Neural progenitor cell (in vitro differentiated cells): ENCODE data around the gene YIF1B. TPM values are rescaled to one million over a fixed set of nuclear protein-coding genes. Genes with fewer than 3 reads are reported as not detected.

Experiments
- DNase-seq: peaks from one replicate; pipeline ENCODE4 v3.0.0-alpha.2; 2016; ENCODE audit warnings: low spot score
- H2AFZ ChIP-seq: fragments of 200-600 bp; sonication (generic); replicated peaks from 2 replicates; pipeline ENCODE4 v1.6.1; 2016; ENCODE audit warnings: antibody characterized with exemption
- H3F3A ChIP-seq: fragments of 200-600 bp; sonication (generic); 2 replicates; pipeline ENCODE4 v1.6.1; 2016; ENCODE audit warnings: antibody characterized with exemption, low read depth
- H3K27ac ChIP-seq: fragments of 200-600 bp; sonication (generic); 2 replicates; pipeline ENCODE4 v1.5.1; 2016; ENCODE audit warnings: mild to moderate bottlenecking
- H3K27me3 ChIP-seq: fragments of 200-600 bp; sonication (generic); 2 replicates; pipeline ENCODE4 v1.6.1; 2016; ENCODE audit warnings: mild to moderate bottlenecking, moderate library complexity
- H3K36me3 ChIP-seq: fragments of 200-600 bp; sonication (generic); 2 replicates; pipeline ENCODE4 v1.5.1; 2016
- H3K4me1 ChIP-seq: fragments of 200-600 bp; sonication (generic); 2 replicates; pipeline ENCODE4 v1.6.1; 2016; ENCODE audit warnings: mixed run types
- H3K4me2 ChIP-seq: fragments of 200-600 bp; sonication (generic); 2 replicates; pipeline ENCODE4 v1.6.1; 2016
- H3K4me3 ChIP-seq: fragments of 200-600 bp; sonication (generic); 2 replicates; pipeline ENCODE4 v1.5.1; 2016
- H3K79me2 ChIP-seq: fragments of 200-600 bp; sonication (generic); 2 replicates; pipeline ENCODE4 v1.6.1; 2016; ENCODE audit warnings: low read depth
- H3K9ac ChIP-seq: fragments of 200-600 bp; sonication (generic); 2 replicates; pipeline ENCODE4 v1.6.1; 2016
- H3K9me3 ChIP-seq: fragments of 200-600 bp; sonication (generic); 2 replicates; pipeline ENCODE4 v1.5.1; 2016; ENCODE audit warnings: low read depth
- H4K20me1 ChIP-seq: fragments of 200-600 bp; sonication (generic); 2 replicates; pipeline ENCODE4 v1.6.1; 2016; ENCODE audit warnings: low read depth
- H3K27ac Mint-ChIP-seq: 3 replicates; pipeline ENCODE4 v1.8.0; 2021; ENCODE audit warnings: mixed read lengths
- H3K27me3 Mint-ChIP-seq: 2 replicates; pipeline ENCODE4 v1.8.0; 2022; ENCODE audit warnings: low read depth, mild to moderate bottlenecking, inconsistent platforms, moderate library complexity, mixed read lengths; ENCODE audit not compliant: insufficient read depth
- H3K36me3 Mint-ChIP-seq: 3 replicates; pipeline ENCODE4 v1.8.0; 2021; ENCODE audit warnings: mixed read lengths
- H3K4me1 Mint-ChIP-seq: 3 replicates; pipeline ENCODE4 v1.8.0; 2021; ENCODE audit warnings: mixed read lengths
- H3K4me3 Mint-ChIP-seq: 3 replicates; pipeline ENCODE4 v1.8.0; 2021; ENCODE audit warnings: mild to moderate bottlenecking, moderate library complexity, mixed read lengths
- H3K9me3 Mint-ChIP-seq: 3 replicates; pipeline ENCODE4 v1.8.0; 2020; ENCODE audit warnings: mixed read lengths
- CTCF ChIP-seq: fragments of 200-600 bp; sonication (generic); IDR thresholded peaks from 2 replicates; pipeline ENCODE4 v1.5.1; 2017; ENCODE audit warnings: antibody characterized with exemption, mild to moderate bottlenecking
- EZH2 ChIP-seq: fragments of 200-600 bp; sonication (generic); IDR thresholded peaks from 2 replicates; pipeline ENCODE4 v1.6.1; 2017; ENCODE audit warnings: antibody characterized with exemption, mild to moderate bottlenecking, moderate library complexity
- EZH2phosphoT487 ChIP-seq: fragments of 200-600 bp; sonication (generic); IDR thresholded peaks from 2 replicates; pipeline ENCODE4 v1.6.1; 2017; ENCODE audit warnings: antibody characterized with exemption
- total RNA-seq: library from RNA; depleted of rRNA; stranded (reverse); fragments of >200 nt; gene quantifications from 2 replicates; pipeline ENCODE4 v1.2.3, GENCODE V29; 2015; ENCODE audit warnings: low replicate concordance

YIF1B gene
- total RNA-seq, 1 donor from 2014 or later = 38.1 TPM

DNA sequence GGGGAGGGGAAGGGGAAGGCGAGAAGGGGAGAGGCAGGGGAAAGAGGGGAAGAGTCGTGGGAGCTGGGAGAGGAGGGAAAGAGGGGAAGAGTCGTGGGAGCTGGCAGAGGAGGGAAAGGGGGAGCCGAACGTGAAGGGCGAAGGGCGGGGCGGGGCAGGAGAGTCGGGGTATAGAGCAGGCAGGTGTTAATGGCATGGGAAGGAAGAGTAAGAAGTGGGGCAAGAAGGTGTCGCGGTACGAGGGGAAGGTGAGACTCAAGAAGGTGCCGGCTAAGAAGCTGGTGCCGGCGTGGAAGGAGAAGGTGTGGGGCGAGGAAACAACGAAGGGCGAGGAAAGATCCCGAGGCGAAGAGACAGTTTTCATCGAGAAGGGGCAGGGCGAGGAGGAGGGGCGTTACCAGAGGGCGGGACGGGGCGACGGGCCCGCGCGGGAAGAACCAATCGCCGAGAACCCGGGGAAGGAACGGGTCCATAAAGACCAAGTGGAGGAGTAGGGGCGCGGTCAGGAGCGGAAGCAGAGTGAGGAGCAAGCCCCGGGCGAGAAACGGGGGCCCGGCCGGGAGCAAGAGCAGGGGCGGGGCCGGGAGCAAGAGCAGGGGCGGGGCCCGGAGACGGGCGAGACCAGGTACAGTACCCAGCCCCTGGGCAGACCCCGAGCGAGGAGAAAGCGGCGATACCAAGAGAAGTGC, 20.3 kb upstream of the YIF1B start:
- Mint-ChIP-seq H3K36me3 (no peaks in the 10 kb centered on the region), H3K27me3 (peaks cover 3% of the 10 kb centered on the region), H3K4me1 (peaks cover 16% of the 10 kb centered on the region), H3K27ac (no peak overlapping the region), H3K4me3 (peak overlapping the region; percentile 88), H3K9me3 (no peaks in the 10 kb centered on the region)
- H3K79me2 ChIP-seq = no peaks in the 10 kb centered on the region
- H3K27ac ChIP-seq = no peak overlapping the region
- peak; percentile 96 for DNase-seq
- no peak overlapping the region for H3K9ac ChIP-seq
- H3K9me3 ChIP-seq = no peaks in the 10 kb centered on the region
- no peaks in the 10 kb centered on the region for H3K36me3 ChIP-seq
- H2AFZ ChIP-seq = peak overlapping the region; percentile 79
- peak overlapping the region; percentile 67 for H3K4me3 ChIP-seq
- H4K20me1 ChIP-seq = no peaks in the 10 kb centered on the region
- H3F3A ChIP-seq = peaks cover 35% of the 10 kb centered on the region
- no peaks in the 10 kb centered on the region for H3K27me3 ChIP-seq
- H3K4me2 ChIP-seq = peak overlapping the region; percentile 82
- no peak for TF ChIP-seq EZH2phosphoT487
- no peak for TF ChIP-seq EZH2
- no peak for TF ChIP-seq CTCF
- peaks cover 8% of the 10 kb centered on the region for H3K4me1 ChIP-seq

DNA sequence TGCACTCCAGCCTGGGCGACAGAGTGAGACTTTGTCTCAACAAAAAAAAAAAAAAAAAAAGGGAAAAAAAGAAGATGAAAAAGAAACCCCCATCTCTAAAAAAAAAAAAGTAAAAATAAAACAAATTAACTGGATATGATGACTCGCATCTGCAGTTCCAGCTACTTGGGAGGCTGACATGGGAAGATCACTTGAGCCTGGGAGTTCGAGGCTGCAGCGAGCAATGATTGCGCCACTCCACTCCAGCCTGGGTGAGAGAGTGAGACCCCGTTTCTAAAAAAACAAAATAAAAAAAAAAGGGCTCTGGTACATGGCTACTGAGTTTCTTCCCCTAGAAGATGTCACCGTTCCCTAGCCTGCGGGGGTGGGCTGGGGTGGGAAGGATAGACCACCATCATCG, 17.5 kb upstream of the YIF1B start:
- Mint-ChIP-seq H3K4me3 (no peak overlapping the region), H3K27me3 (peaks cover 5% of the 10 kb centered on the region), H3K4me1 (peaks cover 9% of the 10 kb centered on the region), H3K9me3 (no peaks in the 10 kb centered on the region), H3K36me3 (no peaks in the 10 kb centered on the region), H3K27ac (no peak overlapping the region)
- H3K36me3 ChIP-seq = no peaks in the 10 kb centered on the region
- peaks cover 21% of the 10 kb centered on the region for H3F3A ChIP-seq
- H3K27me3 ChIP-seq = no peaks in the 10 kb centered on the region
- no peak for DNase-seq
- no peak overlapping the region for H3K4me3 ChIP-seq
- TF ChIP-seq CTCF (no peak), EZH2phosphoT487 (no peak), EZH2 (no peak)
- no peaks in the 10 kb centered on the region for H3K79me2 ChIP-seq
- no peaks in the 10 kb centered on the region for H3K4me1 ChIP-seq
- H2AFZ ChIP-seq = no peak overlapping the region
- H4K20me1 ChIP-seq = no peaks in the 10 kb centered on the region
- H3K9me3 ChIP-seq = no peaks in the 10 kb centered on the region
- H3K4me2 ChIP-seq = no peak overlapping the region
- no peak overlapping the region for H3K9ac ChIP-seq
- H3K27ac ChIP-seq = no peak overlapping the region

DNA sequence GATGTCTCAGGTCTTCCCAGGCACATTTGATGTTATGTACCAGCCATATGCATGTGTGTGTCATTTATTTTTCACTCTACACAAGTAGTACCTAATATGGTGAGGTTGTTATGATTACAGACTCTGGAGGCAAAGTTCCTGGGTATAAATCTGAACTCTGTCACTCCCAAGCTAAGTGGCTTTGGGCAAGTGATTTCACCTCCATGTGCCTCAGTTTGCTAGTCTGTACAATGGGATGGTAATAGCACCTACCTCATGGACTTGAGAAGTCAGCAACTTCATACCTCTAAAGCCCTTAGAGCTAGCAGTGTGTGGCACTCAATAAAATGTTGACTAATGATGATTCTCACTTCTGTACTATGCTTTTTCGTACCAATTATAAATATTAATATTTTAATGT, 16.0 kb upstream of the YIF1B start:
- peaks cover 10% of the 10 kb centered on the region for H3F3A ChIP-seq
- no peak overlapping the region for H3K9ac ChIP-seq
- no peak for DNase-seq
- Mint-ChIP-seq H3K4me3 (no peak overlapping the region), H3K36me3 (no peaks in the 10 kb centered on the region), H3K9me3 (no peaks in the 10 kb centered on the region), H3K27ac (no peak overlapping the region), H3K27me3 (peaks cover 5% of the 10 kb centered on the region), H3K4me1 (peaks cover 6% of the 10 kb centered on the region)
- no peak overlapping the region for H3K4me3 ChIP-seq
- H3K9me3 ChIP-seq = no peaks in the 10 kb centered on the region
- no peak overlapping the region for H3K27ac ChIP-seq
- no peak for TF ChIP-seq EZH2phosphoT487
- TF ChIP-seq EZH2 = no peak
- no peak for TF ChIP-seq CTCF
- H4K20me1 ChIP-seq = no peaks in the 10 kb centered on the region
- no peaks in the 10 kb centered on the region for H3K36me3 ChIP-seq
- no peaks in the 10 kb centered on the region for H3K79me2 ChIP-seq
- no peaks in the 10 kb centered on the region for H3K4me1 ChIP-seq
- H3K4me2 ChIP-seq = no peak overlapping the region
- H2AFZ ChIP-seq = no peak overlapping the region
- H3K27me3 ChIP-seq = no peaks in the 10 kb centered on the region
